NCI-H1930 (cell line): ENCODE data around the gene PKP3.
"Not testable (repeated sequence)": the region's sequence is repeated elsewhere in the genome, so short reads cannot be mapped to it uniquely, and the experiment has no call there.

Source experiments
- DNase-seq, 2 experiments: peaks; one replicate each; lab custom pipeline; 2025; lab: John Stamatoyannopoulos, UW

The PKP3 gene

DNA sequence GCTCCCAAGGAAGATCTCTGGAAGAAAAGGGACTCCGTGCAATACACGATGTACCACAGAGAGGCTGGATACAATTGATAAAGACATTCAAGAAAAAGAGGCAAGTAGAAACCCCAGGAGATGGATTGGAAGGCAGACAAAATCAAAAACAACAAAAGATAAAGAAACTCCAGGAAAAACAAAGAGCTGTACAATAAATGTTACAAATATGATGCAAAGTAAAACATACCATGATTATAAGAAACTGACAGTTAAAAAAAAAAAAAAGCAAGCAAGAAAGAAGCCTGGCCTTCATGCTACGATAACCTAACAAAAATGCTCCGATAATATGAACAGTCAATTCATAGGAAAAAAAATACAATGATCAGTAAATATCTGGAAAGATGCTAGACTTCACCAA, 31.3 kb downstream of the PKP3 start:
- no peak for DNase-seq

DNA sequence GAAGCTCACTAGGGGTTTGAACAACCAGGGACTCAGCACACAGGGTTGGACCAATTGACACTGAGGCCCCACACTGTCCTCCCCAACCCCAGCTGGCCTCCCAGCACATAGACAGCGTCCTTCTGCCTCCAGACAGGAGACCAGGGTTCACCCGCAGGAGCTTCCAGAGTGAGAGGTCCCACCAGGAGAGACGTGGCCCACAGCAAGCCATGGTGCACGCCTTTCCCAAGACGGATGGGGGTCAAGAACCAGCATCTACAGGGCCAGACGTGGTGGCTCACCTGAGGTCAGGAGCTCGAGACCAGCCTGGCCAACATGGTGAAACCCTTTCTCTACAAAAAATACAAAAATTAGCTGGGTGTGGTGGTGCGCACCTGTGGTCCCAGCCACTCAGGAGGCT, 32.8 kb downstream of the PKP3 start:
- DNase-seq = no peak

- DNase-seq = no peak
Observed at GRCh38 chr11:428295-428694, 34.3 kb downstream of the PKP3 start.

GRCh38 chr11:429391-429790, 35.4 kb downstream of the PKP3 start:
- DNase-seq = no peak

GRCh38 chr11:429931-430456, 36.0 kb downstream of the PKP3 start:
- DNase-seq = peak in 1 of 2 experiments; percentile 51

DNA sequence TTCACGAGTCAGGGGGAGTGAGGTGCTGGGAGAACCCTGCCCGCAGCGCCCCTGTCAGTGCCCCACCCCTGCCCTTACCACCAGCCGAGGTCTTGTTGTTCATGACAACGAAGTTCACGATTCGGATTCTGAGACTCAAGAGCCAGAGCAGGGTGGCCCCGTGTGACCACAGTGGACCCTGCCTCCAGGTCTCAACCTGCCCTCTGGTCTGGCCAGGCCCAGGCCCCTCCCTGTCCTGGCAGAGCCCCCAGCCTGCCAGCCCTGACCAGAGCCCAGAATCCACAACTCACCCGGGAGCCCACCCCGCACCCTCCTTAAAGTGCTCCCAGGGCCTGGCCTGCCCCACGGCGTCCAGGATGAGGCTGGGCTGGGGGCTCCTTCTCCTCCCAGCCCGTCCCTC, 37.9 kb downstream of the PKP3 start:
- DNase-seq = no peak

DNA sequence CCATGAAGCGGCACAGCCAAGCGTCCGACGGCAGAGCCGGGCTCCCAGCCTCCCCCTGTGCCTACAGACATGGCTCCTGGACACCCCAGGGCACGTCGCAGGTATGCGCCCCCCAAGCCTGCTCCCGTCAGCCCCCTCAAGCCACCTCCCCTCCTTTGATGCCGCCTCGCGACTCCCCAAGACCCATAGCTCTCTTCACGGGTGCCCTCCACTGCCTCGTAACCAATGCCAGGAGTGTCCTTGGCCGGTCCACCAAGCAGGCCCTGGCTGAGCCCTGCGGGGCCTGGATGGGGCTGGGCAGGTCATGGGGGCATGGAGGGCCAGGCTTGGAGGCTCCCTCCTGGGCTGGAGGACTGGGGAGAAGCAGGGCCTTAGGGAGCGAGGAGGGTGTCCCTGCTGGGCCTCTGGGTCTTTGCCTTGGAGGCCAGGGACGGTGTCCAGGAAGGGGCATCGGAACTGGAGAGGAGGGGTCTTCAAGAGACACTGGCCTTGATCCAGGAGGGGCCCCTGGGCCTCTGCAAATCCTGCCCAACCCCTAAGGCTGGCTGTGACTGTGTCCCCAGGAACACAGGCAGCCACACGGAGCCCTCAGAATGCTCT, 38.6 kb downstream of the PKP3 start:
- no peak for DNase-seq

DNA sequence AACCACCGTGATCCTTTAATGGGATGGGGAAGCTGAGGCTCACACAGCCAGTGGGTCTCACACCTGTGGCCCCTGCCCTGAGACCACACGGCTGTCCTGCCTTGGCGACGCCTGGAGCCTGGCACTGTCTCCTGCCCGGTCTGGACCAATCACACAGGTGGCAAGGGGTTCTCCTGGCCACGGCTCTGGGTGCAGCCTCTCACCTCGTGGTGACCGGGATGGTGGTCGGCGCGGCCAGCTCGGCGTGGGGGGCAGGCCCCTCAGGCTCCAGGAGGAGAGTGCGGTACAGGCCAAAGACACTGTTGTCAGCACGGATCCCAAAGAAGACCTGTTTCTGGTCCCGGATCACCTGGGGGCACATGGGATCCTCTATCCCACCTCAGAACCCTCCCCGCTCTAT, 39.1 kb downstream of the PKP3 start:
- no peak for DNase-seq

DNA sequence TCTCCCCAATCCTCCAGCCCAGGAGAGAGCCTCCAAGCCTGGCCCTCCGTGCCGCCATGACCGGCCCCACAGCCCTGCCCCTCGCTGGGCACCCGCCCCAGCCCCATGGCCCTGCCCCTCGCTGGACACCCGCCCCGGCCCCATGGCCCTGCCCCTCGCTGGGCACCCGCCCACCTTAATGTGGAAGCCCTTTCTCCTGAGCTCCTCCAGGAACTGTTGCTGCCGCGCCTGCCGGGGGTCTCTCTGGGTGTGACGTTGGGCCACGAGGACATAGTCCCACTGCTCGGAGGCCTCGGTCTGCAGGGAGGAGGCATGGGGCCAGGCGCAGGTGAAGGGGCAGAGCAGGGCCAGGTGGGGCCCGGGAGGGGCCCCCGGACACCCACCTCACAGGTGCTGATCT, 39.6 kb downstream of the PKP3 start:
- no peak for DNase-seq

DNA sequence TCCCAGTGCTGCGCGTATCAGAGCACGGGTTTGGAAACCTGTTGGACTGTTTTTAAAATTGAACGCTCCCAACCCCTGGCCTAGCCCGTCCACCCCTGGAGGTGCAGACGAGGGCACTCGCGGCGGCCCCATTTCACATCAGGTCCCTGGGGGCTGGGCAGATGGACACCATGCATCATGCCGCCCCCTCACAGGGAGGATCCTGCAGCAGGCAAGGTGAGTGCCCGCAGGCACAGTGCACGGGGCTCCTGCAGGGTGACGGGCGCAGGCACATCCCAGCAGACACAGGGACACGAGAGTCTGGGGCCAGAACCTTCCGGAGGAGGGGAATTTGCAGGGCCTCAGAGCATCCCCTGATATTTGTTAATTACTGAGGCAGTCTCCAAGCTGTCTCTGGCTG, 40.5 kb downstream of the PKP3 start:
- DNase-seq = no peak

GRCh38 chr11:434999-435740, 41.2 kb downstream of the PKP3 start:
- not testable (repeated sequence) for DNase-seq

DNA sequence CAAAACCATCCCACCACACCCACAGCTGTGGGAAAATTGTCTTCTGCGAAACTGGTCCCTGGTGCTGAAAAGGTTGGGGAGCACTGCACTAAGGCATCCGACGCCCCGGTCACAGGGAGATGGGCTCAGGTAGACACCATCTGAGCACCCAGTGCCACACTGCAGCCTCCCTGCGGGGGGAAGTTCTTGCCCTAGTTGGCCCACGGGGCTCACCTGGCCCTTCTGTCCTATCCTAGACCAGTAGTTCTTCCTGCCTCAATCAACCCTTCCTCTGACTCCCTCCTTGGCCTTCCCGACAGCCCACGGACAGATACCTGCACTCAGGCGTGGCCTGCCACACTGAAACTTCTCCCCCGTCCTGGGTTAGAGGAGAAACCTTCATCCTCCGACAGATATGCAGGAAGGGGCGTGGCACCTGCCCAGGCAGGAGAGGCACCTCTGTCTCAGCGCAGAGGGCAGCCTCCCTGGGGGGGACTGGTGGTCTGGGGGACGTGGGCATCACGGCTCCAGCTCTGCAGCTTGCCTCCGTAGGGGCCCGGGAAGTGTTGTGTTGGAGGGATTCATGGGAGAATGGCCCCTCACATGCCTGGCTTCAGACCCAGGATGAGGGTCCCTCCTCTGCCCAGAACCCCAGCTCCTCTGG, 43.3 kb downstream of the PKP3 start:
- no peak for DNase-seq

DNA sequence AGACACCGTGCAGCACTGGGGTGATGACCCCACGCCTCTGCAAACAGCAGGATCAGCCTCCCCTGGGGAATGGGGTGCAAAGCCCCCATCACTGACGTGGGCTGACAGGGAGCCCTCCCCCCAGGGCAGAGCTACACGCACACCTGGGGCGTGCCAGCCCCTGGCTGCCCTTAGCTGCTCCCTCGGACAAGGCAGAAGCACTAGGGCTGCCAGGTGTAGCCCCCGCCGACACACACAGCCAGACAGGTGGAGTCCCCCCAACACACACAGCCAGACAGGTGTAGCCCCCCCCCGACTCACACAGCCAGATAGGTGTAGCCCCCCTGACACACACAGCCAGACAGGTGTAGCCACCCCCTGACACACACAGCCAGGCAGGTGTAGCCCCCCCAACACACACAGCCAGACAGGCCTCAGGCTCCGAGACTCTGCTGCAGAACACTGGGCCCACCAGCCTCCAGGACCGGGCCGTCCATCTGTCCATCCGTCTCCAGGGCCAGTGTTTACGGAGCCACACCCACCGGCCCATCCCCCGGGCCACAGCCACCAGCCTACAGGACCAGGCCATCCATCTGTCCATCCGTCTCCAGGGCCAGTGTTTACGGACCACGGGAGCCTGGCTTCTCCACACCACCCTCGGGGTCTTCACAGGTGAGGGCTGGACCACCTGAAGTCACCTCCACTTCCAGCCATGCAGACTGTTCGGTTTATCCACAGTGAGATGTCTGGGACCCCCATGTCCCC, 44.3 kb downstream of the PKP3 start:
- DNase-seq = no peak

DNA sequence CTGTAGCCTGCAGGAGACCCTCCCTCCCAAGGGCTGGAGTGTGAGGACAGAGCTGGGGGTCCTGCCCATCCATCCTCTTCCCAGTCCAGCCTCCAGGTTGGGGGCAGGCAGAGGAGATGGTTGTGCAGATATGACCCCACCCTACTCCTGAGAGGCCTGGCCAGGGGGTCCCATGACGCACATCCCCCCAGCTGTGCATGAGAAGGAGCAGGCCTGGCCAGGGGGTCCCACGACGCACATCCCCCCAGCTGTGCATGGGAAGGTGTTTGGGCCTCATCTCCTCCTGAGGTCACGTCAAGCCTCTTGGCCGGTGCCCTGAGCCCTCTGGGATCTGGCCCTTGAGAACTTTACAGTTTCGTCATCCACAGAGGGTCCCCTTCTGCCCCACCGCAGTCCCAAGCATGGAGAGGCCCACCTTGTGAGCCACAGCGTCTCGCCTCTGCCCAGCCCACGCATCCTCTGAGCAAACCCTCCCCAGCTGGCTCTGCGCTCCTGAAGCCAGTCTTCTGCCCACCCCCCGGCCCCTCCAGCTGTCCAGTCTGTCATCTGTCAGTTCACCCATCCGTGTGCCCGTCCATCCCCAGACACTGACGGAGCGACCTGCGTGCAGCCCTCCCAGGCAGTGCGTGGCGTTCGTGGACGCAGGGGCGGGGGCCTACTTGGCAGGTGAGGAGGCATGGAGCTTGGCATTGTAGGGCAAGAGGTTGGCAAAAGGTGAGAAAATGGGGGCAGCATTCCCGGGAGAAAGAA, 45.5 kb downstream of the PKP3 start:
- no peak for DNase-seq

DNA sequence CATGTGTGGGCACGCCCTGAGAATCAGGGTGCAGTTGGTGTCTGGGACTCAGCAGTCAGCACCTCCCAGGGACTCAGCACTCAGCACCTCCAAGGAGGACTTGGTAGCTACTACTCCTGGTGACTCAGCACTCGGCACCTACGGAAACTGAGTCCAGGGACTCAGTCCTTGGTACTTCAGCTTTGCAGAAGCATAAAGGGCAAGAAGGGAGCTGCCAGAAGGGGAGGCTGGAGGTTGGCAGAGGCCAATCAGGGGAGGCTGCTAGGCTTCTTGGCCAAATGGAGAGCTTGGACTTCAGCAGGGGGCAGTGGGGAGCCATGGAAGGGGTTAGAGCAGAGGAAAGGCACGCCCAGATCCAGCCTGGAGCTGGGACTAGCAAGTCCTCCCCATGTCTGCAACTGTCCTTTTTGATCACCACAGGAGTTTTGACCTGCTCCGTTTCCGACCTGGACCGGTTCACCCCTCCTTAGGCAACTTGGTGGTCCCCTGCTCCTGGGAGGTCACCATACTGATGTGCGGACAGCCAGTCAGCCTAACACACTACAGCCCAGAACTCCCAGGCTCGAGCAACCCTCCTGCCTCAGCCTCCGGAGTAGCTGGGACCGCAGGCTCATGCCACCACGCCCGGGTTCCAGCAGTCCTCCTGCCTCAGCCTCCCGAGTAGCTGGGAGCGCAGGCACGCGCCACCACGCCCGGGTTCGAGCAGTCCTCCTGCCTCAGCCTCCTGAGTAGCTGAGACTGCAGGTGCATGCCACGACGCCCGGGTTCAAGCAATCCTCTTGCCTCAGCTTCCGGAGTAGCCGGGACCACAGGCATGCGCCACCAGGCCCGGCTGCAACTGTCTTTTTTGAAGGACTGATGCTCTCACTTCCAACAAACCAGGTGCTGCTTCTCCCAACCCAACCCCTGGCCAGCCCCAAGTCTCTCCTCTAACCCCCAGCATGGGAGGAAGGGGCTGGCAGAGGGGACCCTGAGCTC, 46.3 kb downstream of the PKP3 start:
- DNase-seq = no peak

- DNase-seq = no peak
Observed at GRCh38 chr11:441043-441417, 47.0 kb downstream of the PKP3 start.

- no peak for DNase-seq
Observed at GRCh38 chr11:441418-442274, 47.6 kb downstream of the PKP3 start, which contains the start of gene ANO9. TSS of gene ANO9 (minus strand) at chr11:442011. CDS start at chr11:441926, 85 bp downstream.

DNA sequence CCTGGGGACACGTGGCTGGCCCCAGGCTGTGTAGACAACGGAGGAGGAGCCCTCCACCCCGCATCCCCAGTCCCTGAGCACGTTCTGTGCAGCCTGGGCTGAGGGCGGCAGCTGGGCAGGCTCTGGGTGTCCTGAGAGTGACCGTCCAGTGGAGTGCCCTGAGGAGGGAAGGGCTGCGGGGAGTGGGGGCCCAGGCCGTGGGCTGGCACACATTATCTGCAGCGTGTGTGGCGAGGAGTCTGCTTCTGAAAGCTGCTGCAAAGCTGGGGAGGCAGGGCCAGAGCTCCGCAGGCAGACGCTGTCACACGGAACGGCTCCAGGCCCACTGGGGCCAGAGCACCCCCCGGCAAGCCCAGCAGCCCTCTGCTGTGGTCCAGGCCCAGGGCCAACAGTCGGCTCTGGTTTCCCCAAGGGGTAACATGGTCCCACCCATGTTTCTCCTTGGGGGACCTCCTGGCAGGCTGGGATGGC, 48.6 kb downstream of the PKP3 start:
- no peak for DNase-seq

GRCh38 chr11:443542-444199, 49.7 kb downstream of the PKP3 start:
- no peak for DNase-seq
